ENCODE measurements around the gene TMEM167A.
"Not testable (repeated sequence)": the region's sequence is repeated elsewhere in the genome, so short reads cannot be mapped to it uniquely, and the experiment has no call there.

Gene TMEM167A

GRCh38 chr5:83085106-83085505 is 7.9 kb upstream of the TMEM167A start:
- DNase-seq: no peak

GRCh38 chr5:83084336-83084735 is 7.1 kb upstream of the TMEM167A start:
- DNase-seq: no peak

- no peak for DNase-seq
These were observed 5.6 kb upstream of the TMEM167A start for GRCh38 chr5:83082750-83083149.

GRCh38 chr5:83077662-83078261 is 568 bp upstream of the TMEM167A start:
- DNase-seq: peak; percentile 36

GRCh38 chr5:83072966-83073365 is 4.2 kb downstream of the TMEM167A start:
- DNase-seq: no peak

GRCh38 chr5:83071286-83072051 is 5.7 kb downstream of the TMEM167A start:
- no peak for DNase-seq

GRCh38 chr5:83069096-83069799 is 7.9 kb downstream of the TMEM167A start:
- DNase-seq: no peak

GRCh38 chr5:83067377-83067776 is 9.8 kb downstream of the TMEM167A start:
- DNase-seq: not testable (repeated sequence)

- no peak for DNase-seq
These were observed 10.6 kb downstream of the TMEM167A start for GRCh38 chr5:83066548-83067110.

GRCh38 chr5:83059341-83059740 is 17.9 kb downstream of the TMEM167A start:
- DNase-seq: no peak

- DNase-seq: no peak
These were observed 18.5 kb downstream of the TMEM167A start for GRCh38 chr5:83058726-83059125.

GRCh38 chr5:83055166-83055565 is 22.0 kb downstream of the TMEM167A start:
- DNase-seq: no peak

GRCh38 chr5:83050723-83051340 is 26.4 kb downstream of the TMEM167A start:
- DNase-seq: no peak

- DNase-seq: no peak
These were observed 27.8 kb downstream of the TMEM167A start for GRCh38 chr5:83049370-83049885.

- DNase-seq: no peak
These were observed 28.4 kb downstream of the TMEM167A start for GRCh38 chr5:83048811-83049210.

- DNase-seq: no peak
These were observed 28.9 kb downstream of the TMEM167A start for GRCh38 chr5:83048277-83048676.

GRCh38 chr5:83044926-83045325 is 32.3 kb downstream of the TMEM167A start:
- no peak for DNase-seq

- DNase-seq: no peak
These were observed 34.7 kb downstream of the TMEM167A start for GRCh38 chr5:83042507-83042906.

GRCh38 chr5:83038924-83039323 is 38.3 kb downstream of the TMEM167A start:
- DNase-seq: no peak

GRCh38 chr5:83036991-83037575 is 40.1 kb downstream of the TMEM167A start:
- DNase-seq: no peak

- no peak for DNase-seq
These were observed 41.7 kb downstream of the TMEM167A start for GRCh38 chr5:83035373-83036100.

Data from activated CD4-positive, alpha-beta T cell treated with anti-CD3 and anti-CD28 coated beads, Interleukin-2, Interleukin-6, amounts not matched to agents 100 ng/mL and 50 ng/mL, durations not matched to agents 16 hours and 8 hours (primary cell).